B cell (primary cell): Measurements from ENCODE around the gene TANK. TPM values are rescaled to one million over a fixed set of nuclear protein-coding genes. Genes with fewer than 3 reads are reported as not detected.
A peak's percentile ranks its signal among the peaks of the same experiment; 100 is the strongest.
"Not testable (repeated sequence)": the region's sequence is repeated elsewhere in the genome, so short reads cannot be mapped to it uniquely, and the experiment has no call there.

ENCODE experiments used
- ATAC-seq: fragments of 200-7000 bp; cut with Tn5 transposase; one replicate; pipeline ENCODE4 v1.10.0; 2021; ENCODE audit warnings: low read depth, mild to moderate bottlenecking, moderate number of reproducible peaks, moderate library complexity
- CTCF ChIA-PET: fragments of 350-600 bp; sonication (Branson Sonifier 250); formaldehyde crosslinking; loops from one replicate; lab custom pipeline; 2021; ENCODE audit warnings: antibody characterized with exemption, inconsistent platforms; lab: Charles Lee
- POLR2A ChIA-PET: fragments of 350-600 bp; sonication (Branson Sonifier 250); formaldehyde crosslinking; loops from one replicate; lab custom pipeline; 2021; ENCODE audit warnings: antibody characterized with exemption; lab: Charles Lee
- DNase-seq: peaks from one replicate; pipeline ENCODE4 v3.0.0; 2013
- H2AFZ ChIP-seq: 2 replicates; pipeline ENCODE4 v1.6.1; 2012; ENCODE audit warnings: mild to moderate bottlenecking, low read depth, low read length; ENCODE audit not compliant: insufficient read depth, poor library complexity, severe bottlenecking
- H3K27ac ChIP-seq, 2 donors: 1 replicate in 1 of 2; 2 replicates in 1 of 2; pipeline ENCODE4 v1.5.1; 2012 to 2013; ENCODE audit warnings: low read length in 2 of 2, mild to moderate bottlenecking in 2 of 2, moderate library complexity in 1 of 2
- H3K27me3 ChIP-seq, 4 experiments: fragments of 200-600 bp in 1 of 4; sonication (generic) in 1 of 4; replicated peaks in 1 of 4; 1 replicate in 2 of 4; 2 replicates in 2 of 4; pipeline versions ENCODE4 v1.6.1 to v1.7.0; 2013 to 2016; ENCODE audit warnings: low read length in 3 of 4, mild to moderate bottlenecking in 2 of 4, mixed read lengths in 1 of 4, moderate library complexity in 1 of 4; ENCODE audit not compliant: insufficient read depth in 4 of 4, control insufficient read depth in 3 of 4; ENCODE audit errors: control extremely low read depth in 1 of 4
- H3K36me3 ChIP-seq, 2 experiments: replicated peaks in 1 of 2; 1 replicate in 1 of 2; 2 replicates in 1 of 2; pipeline versions ENCODE4 v1.6.1 to v1.7.1; 2013; ENCODE audit warnings: low read length in 1 of 2; ENCODE audit not compliant: insufficient read depth in 2 of 2, control insufficient read depth in 1 of 2; ENCODE audit errors: control extremely low read depth in 1 of 2, extremely low read depth in 1 of 2
- H3K4me1 ChIP-seq, 2 donors: fragments of 200-600 bp in 1 of 2; sonication (generic) in 1 of 2; 1 replicate in 1 of 2; 2 replicates in 1 of 2; pipeline versions ENCODE4 v1.5.1 to v1.6.1; 2013 to 2017; ENCODE audit warnings: low read length in 2 of 2; ENCODE audit not compliant: control insufficient read depth in 2 of 2, insufficient read depth in 2 of 2
- H3K4me2 ChIP-seq: replicated peaks from 2 replicates; pipeline ENCODE3; 2012; ENCODE audit warnings: mild to moderate bottlenecking, low read depth, low read length; ENCODE audit not compliant: poor library complexity, severe bottlenecking
- H3K4me3 ChIP-seq, 5 experiments: fragments of 200-600 bp in 1 of 5; sonication (generic) in 1 of 5; 1 replicate in 3 of 5; 2 replicates in 2 of 5; pipeline versions ENCODE4 v1.5.1 to v1.7.0; 2011 to 2016; ENCODE audit warnings: low read length in 4 of 5, mild to moderate bottlenecking in 4 of 5, low read depth in 2 of 5, control low read depth in 1 of 5, moderate library complexity in 1 of 5; ENCODE audit not compliant: insufficient read depth in 1 of 5; ENCODE audit errors: control extremely low read depth in 1 of 5, extremely low read depth in 1 of 5
- H3K79me2 ChIP-seq: fragments of 200-600 bp; sonication (generic); one replicate; pipeline ENCODE4 v1.6.0; 2016; ENCODE audit warnings: low read length; ENCODE audit not compliant: control insufficient read depth, insufficient read depth
- H3K9ac ChIP-seq: fragments of 200-600 bp; sonication (generic); 2 replicates; pipeline ENCODE4 v1.6.1; 2017; ENCODE audit warnings: mild to moderate bottlenecking, low read length, moderate library complexity
- H3K9me3 ChIP-seq, 3 donors: one replicate each; pipeline versions ENCODE4 v1.6.1 to v1.7.1; 2013; ENCODE audit warnings: low read length in 2 of 3; ENCODE audit not compliant: control insufficient read depth in 2 of 3, insufficient read depth in 1 of 3; ENCODE audit errors: control extremely low read depth in 1 of 3
- H4K20me1 ChIP-seq: 2 replicates; pipeline ENCODE4 v1.6.0; 2012; ENCODE audit warnings: mild to moderate bottlenecking, low read length; ENCODE audit not compliant: insufficient read depth, control insufficient read depth, poor library complexity, severe bottlenecking
- H3K27ac Mint-ChIP-seq: one replicate; pipeline ENCODE4 v1.8.0; 2021; ENCODE audit warnings: mixed read lengths
- H3K27me3 Mint-ChIP-seq: one replicate; pipeline ENCODE4 v1.8.0; 2021; ENCODE audit warnings: mixed read lengths
- H3K4me1 Mint-ChIP-seq: one replicate; pipeline ENCODE4 v1.8.0; 2021; ENCODE audit warnings: mixed read lengths
- H3K4me3 Mint-ChIP-seq: one replicate; pipeline ENCODE4 v1.8.0; 2021; ENCODE audit warnings: mixed read lengths
- H3K9me3 Mint-ChIP-seq: one replicate; pipeline ENCODE4 v1.8.0; 2022; ENCODE audit warnings: mixed read lengths; ENCODE audit not compliant: insufficient read depth
- CTCF ChIP-seq: fragments of 200-600 bp; IDR thresholded peaks from one replicate; pipeline ENCODE4 v1.8.0; 2022; ENCODE audit warnings: antibody characterized with exemption, mild to moderate bottlenecking
- EZH2 ChIP-seq: IDR thresholded peaks from 2 replicates; pipeline ENCODE4 v1.6.1; 2012; ENCODE audit warnings: borderline replicate concordance, low read depth, mild to moderate bottlenecking, moderate library complexity, low read length; ENCODE audit not compliant: insufficient read depth, poor library complexity, severe bottlenecking
- WGBS: methylation state at CpG from one replicate; pipeline ENCODE4 v1.1.5; 2013; ENCODE audit warnings: missing lambda C conversion rate; ENCODE audit not compliant: insufficient coverage; 5-methylcytosine and 5-hydroxymethylcytosine counted together
- intact Hi-C: fragments of 100-400 bp; cut with micrococcal nuclease; formaldehyde crosslinking; loops from one replicate; pipeline ENCODE4 v1.10.0; 2022
- polyA plus RNA-seq: library from polyadenylated mRNA; depleted of rRNA; stranded (reverse); fragments of >200 nt; gene quantifications from 2 replicates; pipeline ENCODE4 v1.2.3, GENCODE V29; 2012
- total RNA-seq, 2 donors: library from RNA; stranded (reverse); fragments of 120-200 nt in 1 of 2; gene quantifications; 1 replicate in 1 of 2; 2 replicates in 1 of 2; pipeline versions ENCODE4 v1.2.3 to v1.2.4, GENCODE V29; 2013 to 2022

The TANK gene
- total and polyA plus RNA-seq, 2 donors (not counting 1 experiment from before 2014, with no cell fraction given), result 62.4 to 179 TPM

- WGBS, result no CpG with 5 or more reads among the region's 5 CpGs
- Mint-ChIP-seq H3K9me3 (no peaks in the 10 kb centered on the region), H3K27me3 (no peaks in the 10 kb centered on the region), H3K4me1 (no peaks in the 10 kb centered on the region), H3K27ac (no peak overlapping the region), H3K4me3 (no peak overlapping the region)
- Histone ChIP-seq H3K4me1 (no peaks in the 10 kb centered on the region), H3K4me2 (no peak overlapping the region), H3K27ac (no peak overlapping the region), H2AFZ (no peak overlapping the region), H3K36me3 (no peaks in the 10 kb centered on the region), H3K27me3 (no peaks in the 10 kb centered on the region), H4K20me1 (no peaks in the 10 kb centered on the region), H3K79me2 (no peaks in the 10 kb centered on the region), H3K9me3 (no peaks in the 10 kb centered on the region), H3K4me3 (no peak overlapping the region), H3K9ac (no peak overlapping the region)
- ATAC-seq (peak; percentile 39), DNase-seq (peak; percentile 76)
- POLR2A ChIA-PET, result no interaction called here
- CTCF ChIA-PET, result interaction anchor here (0.9 to 5.1 kb wide), 18 partner anchors 8 to 1163 kb away, joined by 3 to 74 read pairs (median 4); partner anchors contain the start of gene PSMD14
- peak; percentile 98 for TF ChIP-seq CTCF
- TF ChIP-seq EZH2, result no peak
- intact Hi-C loops, result loop anchor here (1.0 to 10.0 kb wide), 5 partner anchors 36 to 948 kb away; partner anchors contain the start of gene PSMD14
These were observed 113.0 kb downstream of the TANK start for GRCh38 chr2:161273038-161273760.

- WGBS, result 81% methylated on average over 7 of the region's 11 CpGs
- intact Hi-C loops, result loop anchor here (10.0 kb wide), 1 partner anchor 954 kb away; no protein-coding TSS in a partner anchor
These were observed 118.5 kb downstream of the TANK start for GRCh38 chr2:161278564-161279229.

GRCh38 chr2:161279230-161279815 lies 119.1 kb downstream of the TANK start:
- H3K27ac Mint-ChIP-seq, POLR2A ChIA-PET, H3K9me3 ChIP-seq, H3K9me3 Mint-ChIP-seq, H3K4me2 ChIP-seq, H3K4me1 ChIP-seq, H3K36me3 ChIP-seq, H4K20me1 ChIP-seq, H3K9ac ChIP-seq, H3K27ac ChIP-seq, CTCF ChIA-PET, H3K4me1 Mint-ChIP-seq, ATAC-seq, H3K4me3 ChIP-seq, H2AFZ ChIP-seq, H3K79me2 ChIP-seq, H3K27me3 ChIP-seq, H3K4me3 Mint-ChIP-seq, DNase-seq: not testable (repeated sequence)
- peaks cover 12% of the 10 kb centered on the region for H3K27me3 Mint-ChIP-seq
- WGBS, result 83% methylated on average over 1 of the region's 5 CpGs
- intact Hi-C loops, result loop anchor here (10.0 kb wide), 1 partner anchor 955 kb away; no protein-coding TSS in a partner anchor

More at GRCh38 chr2:161278564-161279229, 118.5 kb downstream of the TANK start:
- H3K27me3 ChIP-seq, H3K79me2 ChIP-seq, H3K4me2 ChIP-seq, H3K9ac ChIP-seq, H3K4me1 ChIP-seq, H3K9me3 ChIP-seq, POLR2A ChIA-PET, H3K9me3 Mint-ChIP-seq, ATAC-seq, H3K27me3 Mint-ChIP-seq, H3K36me3 ChIP-seq, H4K20me1 ChIP-seq, H3K4me3 ChIP-seq, H2AFZ ChIP-seq, H3K27ac ChIP-seq, H3K4me3 Mint-ChIP-seq, H3K27ac Mint-ChIP-seq, H3K4me1 Mint-ChIP-seq: not testable (repeated sequence)
- CTCF ChIA-PET, result interaction anchor here (1.0 to 1.3 kb wide), 3 partner anchors 9 to 55 kb away, joined by 3 to 7 read pairs (median 4); no protein-coding TSS in a partner anchor
- peak; percentile 6 for DNase-seq
